HepG2 (cell line): Measurements from ENCODE around the gene HPS3. TPM values are rescaled to one million over a fixed set of nuclear protein-coding genes. Genes with fewer than 3 reads are reported as not detected.

ENCODE experiments used
- ATAD3A ChIP-seq: sonication (generic); formaldehyde crosslinking; IDR thresholded peaks from 2 replicates; pipeline ENCODE4 v1.4.0; 2020; ENCODE audit warnings: missing genetic modification reagents
- GPBP1L1 ChIP-seq: sonication (generic); formaldehyde crosslinking; IDR thresholded peaks from 2 replicates; pipeline ENCODE4 v1.5.0; 2020; ENCODE audit warnings: mild to moderate bottlenecking, missing genetic modification reagents
- LBX2 ChIP-seq: sonication (generic); formaldehyde crosslinking; IDR thresholded peaks from 2 replicates; pipeline ENCODE4 v1.5.0; 2020; ENCODE audit warnings: missing genetic modification reagents, mild to moderate bottlenecking, borderline replicate concordance
- MNT ChIP-seq: fragments of 450-650 bp; IDR thresholded peaks from 2 replicates; pipeline ENCODE4 v1.6.1; 2016
- PRDM4 ChIP-seq: sonication (generic); formaldehyde crosslinking; IDR thresholded peaks from 2 replicates; pipeline ENCODE4 v1.9.0; 2021; ENCODE audit warnings: missing genetic modification reagents, borderline replicate concordance
- TCF12 ChIP-seq, 2 experiments: fragments of 450-650 bp in 1 of 2; sonication (generic) in 1 of 2; formaldehyde crosslinking in 1 of 2; IDR thresholded peaks; 2 replicates each; pipeline versions ENCODE4 v1.6.1 to v1.8.0; 2017 to 2022; ENCODE audit warnings: antibody characterized with exemption in 1 of 2, mild to moderate bottlenecking in 1 of 2, missing genetic modification reagents in 1 of 2, moderate library complexity in 1 of 2
- TRIM22 ChIP-seq: fragments of 450-650 bp; IDR thresholded peaks from 2 replicates; pipeline ENCODE4 v1.6.1; 2017
- YEATS2 ChIP-seq: sonication (generic); formaldehyde crosslinking; IDR thresholded peaks from 2 replicates; pipeline ENCODE4 v1.4.0; 2020; ENCODE audit warnings: missing genetic modification reagents, borderline replicate concordance
- ZFP36L1 ChIP-seq: sonication (generic); formaldehyde crosslinking; IDR thresholded peaks from 2 replicates; pipeline ENCODE4 v1.8.0; 2022; ENCODE audit warnings: mild to moderate bottlenecking, missing genetic modification reagents, moderate library complexity
- ZFP36L2 ChIP-seq: sonication (generic); formaldehyde crosslinking; IDR thresholded peaks from 2 replicates; pipeline ENCODE4 v1.4.0; 2020; ENCODE audit warnings: missing genetic modification reagents
- ZNF138 ChIP-seq: sonication (generic); formaldehyde crosslinking; IDR thresholded peaks from 2 replicates; pipeline ENCODE4 v1.5.0; 2020; ENCODE audit warnings: mild to moderate bottlenecking, low read depth, missing genetic modification reagents
- ZNF276 ChIP-seq: sonication (generic); formaldehyde crosslinking; IDR thresholded peaks from 2 replicates; pipeline ENCODE4 v1.4.0; 2020; ENCODE audit warnings: mild to moderate bottlenecking, low read depth, missing genetic modification reagents
- ZNF292 ChIP-seq: sonication (generic); formaldehyde crosslinking; IDR thresholded peaks from 2 replicates; pipeline ENCODE4 v1.8.1; 2022; ENCODE audit warnings: mild to moderate bottlenecking, low read depth, missing genetic modification reagents, borderline replicate concordance
- ZNF691 ChIP-seq: sonication (generic); formaldehyde crosslinking; IDR thresholded peaks from 2 replicates; pipeline ENCODE4 v1.4.0; 2020; ENCODE audit warnings: missing genetic modification reagents, low read depth, mild to moderate bottlenecking, borderline replicate concordance
- ZNF850 ChIP-seq: sonication (generic); formaldehyde crosslinking; conservative IDR thresholded peaks from 2 replicates; pipeline ENCODE4 v1.9.0; 2021; ENCODE audit warnings: mild to moderate bottlenecking, missing genetic modification reagents
- ZNF891 ChIP-seq: sonication (generic); formaldehyde crosslinking; IDR thresholded peaks from 2 replicates; pipeline ENCODE4 v1.5.0; 2020; ENCODE audit warnings: mild to moderate bottlenecking, missing genetic modification reagents
- ZSCAN25 ChIP-seq: sonication (generic); formaldehyde crosslinking; IDR thresholded peaks from 2 replicates; pipeline ENCODE4 v1.8.0; 2022; ENCODE audit warnings: mild to moderate bottlenecking, missing genetic modification reagents
- polyA plus RNA-seq, 8 experiments: library from polyadenylated mRNA; depleted of rRNA in 3 of 8; stranded (reverse) in 7 of 8; unstranded in 1 of 8; fragments of >200 nt; fragmentation: Illumina TruSeq in 4 of 8; extraction: Trizol in 4 of 8; gene quantifications; 2 replicates each; pipeline versions ENCODE4 v1.2.1 to v1.2.3, GENCODE V29; 2011 to 2016; ENCODE audit warnings: low read depth in 4 of 8, missing spikeins in 1 of 8, mixed read lengths in 1 of 8; ENCODE audit not compliant: insufficient read depth in 1 of 8
- total RNA-seq, 5 experiments: library from RNA; depleted of rRNA; stranded (reverse); fragments of >200 nt; fragmentation: Illumina TruSeq; extraction: Trizol; gene quantifications; 2 replicates each; pipeline ENCODE4 v1.2.3, GENCODE V29; 2016; ENCODE audit warnings: low read depth in 1 of 5

The HPS3 gene
- total and polyA plus RNA-seq, 2 of the 13 experiments (the other 11 are each of a cell fraction or from before 2014, with no cell fraction given), result 9.5 to 18.9 TPM

GRCh38 chr3:149129326-149130205 is at the start of gene HPS3 (continued):
- TF ChIP-seq ZNF891 (CRISPR knock-in tag) (peak; percentile 20; the same call in 1 of the 2 replicates), ZNF850 (no peak), ZNF138 (0 out of 2 replicates have a peak, but pooled peaks have one; percentile 60), GPBP1L1 (CRISPR knock-in tag) (no peak), ZNF276 (CRISPR knock-in tag) (peak; percentile 78; the same call in 1 of the 2 replicates), ZNF691 (CRISPR knock-in tag) (peak; percentile 81; the same call in 1 of the 2 replicates), ATAD3A (no peak), ZSCAN25 (CRISPR knock-in tag) (no peak), ZNF292 (CRISPR knock-in tag) (no peak), ZFP36L2 (CRISPR knock-in tag) (no peak), PRDM4 (CRISPR knock-in tag) (no peak), MNT (0 out of 2 replicates have a peak, but pooled peaks have one; percentile 14), YEATS2 (CRISPR knock-in tag) (peak; percentile 74; the same call in 1 of the 2 replicates), TCF12 (IDR thresholded peaks at IDR 0.05) (no peak), TCF12 (CRISPR knock-in tag; IDR thresholded peaks at IDR 0.05) (peak; percentile 50; the same call in 1 of the 2 replicates), LBX2 (peak; percentile 41), TRIM22 (no peak), ZFP36L1 (CRISPR knock-in tag) (peak; percentile 90; the same call in 1 of the 2 replicates)
